ENCODE data around the gene RNF4.

DNA sequence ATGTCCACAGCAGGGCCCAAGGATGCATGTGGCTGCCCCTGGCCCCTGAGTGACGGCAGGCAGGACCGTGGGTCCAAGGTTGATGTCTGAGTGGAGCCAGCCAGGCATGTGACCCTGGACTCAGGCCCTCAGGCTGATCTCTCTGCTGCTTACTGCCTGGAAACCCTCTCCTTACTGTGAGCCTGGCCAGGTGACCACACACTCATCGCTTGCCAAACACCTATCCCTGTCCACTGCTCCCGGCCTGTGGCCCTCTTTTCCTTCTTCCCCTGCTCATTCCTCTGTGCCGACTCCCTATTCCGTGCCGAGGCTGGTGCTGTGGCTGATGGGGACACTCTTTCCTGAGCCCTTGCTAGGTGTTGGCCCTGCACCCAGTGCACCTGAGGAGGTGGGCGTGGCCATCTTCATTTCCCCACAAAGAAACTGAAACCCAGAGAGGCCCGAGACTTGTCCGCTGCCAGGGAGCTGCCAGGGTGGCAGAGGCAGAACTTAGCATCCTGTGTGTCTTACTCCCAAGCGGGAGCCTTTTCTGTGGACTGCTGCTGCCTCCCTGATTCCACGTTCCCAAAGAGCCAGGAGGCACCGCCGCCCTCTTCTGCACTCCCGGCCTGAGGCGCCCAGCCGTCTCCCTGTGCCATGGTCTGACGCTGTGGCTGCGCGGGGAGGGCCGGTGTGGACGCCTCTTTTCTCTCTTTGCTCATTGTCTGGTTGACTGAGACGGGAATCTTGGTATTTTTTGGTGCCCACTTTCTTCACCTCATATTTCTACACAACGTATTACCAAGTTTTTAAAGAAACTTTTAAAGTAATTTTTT lies 11.2 kb upstream of the RNF4 start:
- no peak for TF ChIP-seq CTCF (IDR thresholded peaks at IDR 0.05)
- TF ChIP-seq POLR2A (IDR thresholded peaks at IDR 0.05): no peak

Data from uterus (tissue), 2 donors.